ENCODE results near the gene ERC2. TPM values are rescaled to one million over a fixed set of nuclear protein-coding genes. Genes with fewer than 3 reads are reported as not detected.

ERC2 gene
- total and polyA plus RNA-seq, 7 donors, result 0.52 to 5.7 (median 1.2) TPM; not detected in 2

- Histone ChIP-seq H3K36me3 (no peaks in the 10 kb centered on the region), H3K4me1 (no peaks in the 10 kb centered on the region), H3K27me3 (no peaks in the 10 kb centered on the region), H3K9me3 (no peaks in the 10 kb centered on the region), H3K4me3 (no peak overlapping the region), H3K27ac (no peak overlapping the region)
- no peak for DNase-seq
- intact Hi-C loops (cut with DNase I), result no loop called here
- TF ChIP-seq CTCF (IDR thresholded peaks at IDR 0.05) (no peak), EP300 (IDR thresholded peaks at IDR 0.05) (no peak), POLR2AphosphoS5 (IDR thresholded peaks at IDR 0.05) (no peak), POLR2A (IDR thresholded peaks at IDR 0.05) (no peak)
- 69 to 73% methylated on average over 3 of the region's 3 CpGs for WGBS, 2 donors
These were observed 271.6 kb downstream of the ERC2 start for GRCh38 chr3:56196700-56197099.

- H3K27me3 ChIP-seq, result no peaks in the 10 kb centered on the region
- H3K9me3 ChIP-seq, result no peaks in the 10 kb centered on the region
- no peak for TF ChIP-seq CTCF (IDR thresholded peaks at IDR 0.05)
- no peak for TF ChIP-seq POLR2AphosphoS5 (IDR thresholded peaks at IDR 0.05)
- no peak for TF ChIP-seq POLR2A (IDR thresholded peaks at IDR 0.05)
- no peak for TF ChIP-seq EP300 (IDR thresholded peaks at IDR 0.05)
- H3K36me3 ChIP-seq, result no peaks in the 10 kb centered on the region
- H3K27ac ChIP-seq, result no peak overlapping the region
- WGBS, 2 donors, result 87 to 89% methylated on average over 3 of the region's 3 CpGs
- H3K4me3 ChIP-seq, result no peak overlapping the region
- intact Hi-C loops (cut with DNase I), result no loop called here
- H3K4me1 ChIP-seq, result no peaks in the 10 kb centered on the region
- no peak for DNase-seq
These were observed 274.7 kb downstream of the ERC2 start for GRCh38 chr3:56193519-56193918.

GRCh38 chr3:56192001-56192400, 276.3 kb downstream of the ERC2 start:
- H3K27ac ChIP-seq, result no peak overlapping the region
- H3K36me3 ChIP-seq, result no peaks in the 10 kb centered on the region
- intact Hi-C loops (cut with DNase I), result no loop called here
- H3K9me3 ChIP-seq, result no peaks in the 10 kb centered on the region
- DNase-seq, result no peak
- no peaks in the 10 kb centered on the region for H3K27me3 ChIP-seq
- H3K4me1 ChIP-seq, result no peaks in the 10 kb centered on the region
- no peak overlapping the region for H3K4me3 ChIP-seq
- TF ChIP-seq CTCF (IDR thresholded peaks at IDR 0.05), result no peak
- TF ChIP-seq EP300 (IDR thresholded peaks at IDR 0.05), result no peak
- TF ChIP-seq POLR2AphosphoS5 (IDR thresholded peaks at IDR 0.05), result no peak
- TF ChIP-seq POLR2A (IDR thresholded peaks at IDR 0.05), result no peak

GRCh38 chr3:56190771-56191305, 277.4 kb downstream of the ERC2 start:
- no peaks in the 10 kb centered on the region for H3K27me3 ChIP-seq
- no peak for DNase-seq
- H3K27ac ChIP-seq, result no peak overlapping the region
- intact Hi-C loops (cut with DNase I), result no loop called here
- H3K4me3 ChIP-seq, result no peak overlapping the region
- no peaks in the 10 kb centered on the region for H3K4me1 ChIP-seq
- no peak for TF ChIP-seq CTCF (IDR thresholded peaks at IDR 0.05)
- TF ChIP-seq POLR2A (IDR thresholded peaks at IDR 0.05), result no peak
- TF ChIP-seq EP300 (IDR thresholded peaks at IDR 0.05), result no peak
- no peak for TF ChIP-seq POLR2AphosphoS5 (IDR thresholded peaks at IDR 0.05)
- 25 to 51% methylated on average over 1 of the region's 1 CpG for WGBS, 2 donors
- no peaks in the 10 kb centered on the region for H3K36me3 ChIP-seq
- H3K9me3 ChIP-seq, result no peaks in the 10 kb centered on the region

GRCh38 chr3:56190130-56190529, 278.1 kb downstream of the ERC2 start:
- intact Hi-C loops (cut with DNase I), result no loop called here
- TF ChIP-seq CTCF (IDR thresholded peaks at IDR 0.05) (no peak), POLR2A (IDR thresholded peaks at IDR 0.05) (no peak), EP300 (IDR thresholded peaks at IDR 0.05) (no peak)

More at GRCh38 chr3:56190130-56190529, 278.1 kb downstream of the ERC2 start:
- Histone ChIP-seq H3K27me3 (no peaks in the 10 kb centered on the region), H3K4me1 (no peaks in the 10 kb centered on the region), H3K36me3 (no peaks in the 10 kb centered on the region), H3K9me3 (peaks cover 0 to 2% (median 0%) of the 10 kb centered on the region in 4 donors), H3K27ac (no peak overlapping the region), H3K4me3 (no peak overlapping the region)
- DNase-seq, result no peak
